ENCODE data around the gene WNT3. TPM values are rescaled to one million over a fixed set of nuclear protein-coding genes. Genes with fewer than 3 reads are reported as not detected.
"Not testable (repeated sequence)": the region's sequence is repeated elsewhere in the genome, so short reads cannot be mapped to it uniquely, and the experiment has no call there.

The WNT3 gene
- total and polyA plus RNA-seq, 4 donors, result 4.0 to 17.1 (median 10.7) TPM

GRCh38 chr17:46854515-46854914, 36.0 kb upstream of the WNT3 start:
- Histone ChIP-seq H3K4me3 (ENCODE audit: low read depth, low read length) (no peak overlapping the region), H3K27ac (ENCODE audit: low read depth, low read length) (no peak overlapping the region), H3K9me3 (ENCODE audit: control insufficient read depth, insufficient read depth, low read length) (no peaks in the 10 kb centered on the region), H3K27me3 (ENCODE audit: control insufficient read depth, insufficient read depth, low read length) (peaks cover 23% of the 10 kb centered on the region), H3K4me1 (ENCODE audit: control insufficient read depth, insufficient read depth, low read length) (peaks cover 14% of the 10 kb centered on the region), H3K36me3 (ENCODE audit: control insufficient read depth, insufficient read depth, low read length) (no peaks in the 10 kb centered on the region)
- no peak for DNase-seq (ENCODE audit: low read depth in 4 of 6, low spot score in 6 of 6)
- WGBS (ENCODE audit: insufficient coverage), result no CpG with 5 or more reads among the region's 3 CpGs

GRCh38 chr17:46853896-46854444, 35.5 kb upstream of the WNT3 start:
- peaks cover 23% of the 10 kb centered on the region for H3K27me3 ChIP-seq (ENCODE audit: control insufficient read depth, insufficient read depth, low read length)
- no peaks in the 10 kb centered on the region for H3K36me3 ChIP-seq (ENCODE audit: control insufficient read depth, insufficient read depth, low read length)
- no peaks in the 10 kb centered on the region for H3K9me3 ChIP-seq (ENCODE audit: control insufficient read depth, insufficient read depth, low read length)
- 82% methylated on average over 4 of the region's 6 CpGs for WGBS (ENCODE audit: insufficient coverage)
- H3K27ac ChIP-seq (ENCODE audit: low read depth, low read length), result no peak overlapping the region
- no peak overlapping the region for H3K4me3 ChIP-seq (ENCODE audit: low read depth, low read length)
- no peak for DNase-seq (ENCODE audit: low read depth in 4 of 6, low spot score in 6 of 6)
- peaks cover 14% of the 10 kb centered on the region for H3K4me1 ChIP-seq (ENCODE audit: control insufficient read depth, insufficient read depth, low read length)

GRCh38 chr17:46851029-46851741, 32.7 kb upstream of the WNT3 start, which contains the start of gene WNT9B:
WNT9B (plus strand) TSS chr17:46851583; CDS start chr17:46851639, 56 bp downstream.
- H3K4me3 ChIP-seq (ENCODE audit: low read depth, low read length), result peak within 1 kb of the TSS; percentile 33
- no peaks in the 10 kb centered on the region for H3K9me3 ChIP-seq (ENCODE audit: control insufficient read depth, insufficient read depth, low read length)
- WGBS (ENCODE audit: insufficient coverage), result under 1% methylated on average over 72 of the region's 75 CpGs
- peaks cover 14% of the 10 kb centered on the region for H3K4me1 ChIP-seq (ENCODE audit: control insufficient read depth, insufficient read depth, low read length)
- H3K27ac ChIP-seq (ENCODE audit: low read depth, low read length), result no peak within 1 kb of the TSS
- H3K27me3 ChIP-seq (ENCODE audit: control insufficient read depth, insufficient read depth, low read length), result peaks cover 23% of the 10 kb centered on the region
- DNase-seq (ENCODE audit: low read depth in 4 of 6, low spot score in 6 of 6), result peak in 3 of 6 donors; percentile 47 to 88 (median 69)
- no peaks in the 10 kb centered on the region for H3K36me3 ChIP-seq (ENCODE audit: control insufficient read depth, insufficient read depth, low read length)

- H3K4me3 ChIP-seq (ENCODE audit: low read depth, low read length), result peak overlapping the region; percentile 27
- H3K4me1 ChIP-seq (ENCODE audit: control insufficient read depth, insufficient read depth, low read length), result peaks cover 14% of the 10 kb centered on the region
- DNase-seq (ENCODE audit: low read depth in 4 of 6, low spot score in 6 of 6), result no peak
- 26% methylated on average over 11 of the region's 13 CpGs for WGBS (ENCODE audit: insufficient coverage)
- H3K9me3 ChIP-seq (ENCODE audit: control insufficient read depth, insufficient read depth, low read length), result no peaks in the 10 kb centered on the region
- no peak overlapping the region for H3K27ac ChIP-seq (ENCODE audit: low read depth, low read length)
- peaks cover 23% of the 10 kb centered on the region for H3K27me3 ChIP-seq (ENCODE audit: control insufficient read depth, insufficient read depth, low read length)
- H3K36me3 ChIP-seq (ENCODE audit: control insufficient read depth, insufficient read depth, low read length), result no peaks in the 10 kb centered on the region
Measured at GRCh38 chr17:46850688-46851028, 32.2 kb upstream of the WNT3 start.

- Histone ChIP-seq H3K4me3 (ENCODE audit: low read depth, low read length) (no peak overlapping the region), H3K4me1 (ENCODE audit: control insufficient read depth, insufficient read depth, low read length) (peaks cover 14% of the 10 kb centered on the region), H3K36me3 (ENCODE audit: control insufficient read depth, insufficient read depth, low read length) (no peaks in the 10 kb centered on the region), H3K9me3 (ENCODE audit: control insufficient read depth, insufficient read depth, low read length) (no peaks in the 10 kb centered on the region), H3K27me3 (ENCODE audit: control insufficient read depth, insufficient read depth, low read length) (peaks cover 23% of the 10 kb centered on the region), H3K27ac (ENCODE audit: low read depth, low read length) (no peak overlapping the region)
- no peak for DNase-seq (ENCODE audit: low read depth in 4 of 6, low spot score in 6 of 6)
- WGBS (ENCODE audit: insufficient coverage), result 78% methylated on average over 1 of the region's 6 CpGs
Measured at GRCh38 chr17:46848534-46848933, 30.0 kb upstream of the WNT3 start.

GRCh38 chr17:46847204-46848191, 29.0 kb upstream of the WNT3 start:
- H3K4me1 ChIP-seq (ENCODE audit: control insufficient read depth, insufficient read depth, low read length), result peaks cover 14% of the 10 kb centered on the region
- no peaks in the 10 kb centered on the region for H3K9me3 ChIP-seq (ENCODE audit: control insufficient read depth, insufficient read depth, low read length)
- H3K4me3 ChIP-seq (ENCODE audit: low read depth, low read length), result no peak overlapping the region
- no peaks in the 10 kb centered on the region for H3K36me3 ChIP-seq (ENCODE audit: control insufficient read depth, insufficient read depth, low read length)
- WGBS (ENCODE audit: insufficient coverage), result 71% methylated on average over 7 of the region's 8 CpGs
- H3K27me3 ChIP-seq (ENCODE audit: control insufficient read depth, insufficient read depth, low read length), result peaks cover 18% of the 10 kb centered on the region
- no peak overlapping the region for H3K27ac ChIP-seq (ENCODE audit: low read depth, low read length)
- no peak for DNase-seq (ENCODE audit: low read depth in 4 of 6, low spot score in 6 of 6)

- no peak for DNase-seq (ENCODE audit: low read depth in 4 of 6, low spot score in 6 of 6)
- Histone ChIP-seq H3K27ac (ENCODE audit: low read depth, low read length) (no peak overlapping the region), H3K4me3 (ENCODE audit: low read depth, low read length) (no peak overlapping the region), H3K9me3 (ENCODE audit: control insufficient read depth, insufficient read depth, low read length) (no peaks in the 10 kb centered on the region), H3K4me1 (ENCODE audit: control insufficient read depth, insufficient read depth, low read length) (peaks cover 10% of the 10 kb centered on the region), H3K36me3 (ENCODE audit: control insufficient read depth, insufficient read depth, low read length) (no peaks in the 10 kb centered on the region), H3K27me3 (ENCODE audit: control insufficient read depth, insufficient read depth, low read length) (peaks cover 7% of the 10 kb centered on the region)
- no CpG with 5 or more reads among the region's 3 CpGs for WGBS (ENCODE audit: insufficient coverage)
Measured at GRCh38 chr17:46842835-46843234, 24.3 kb upstream of the WNT3 start.

GRCh38 chr17:46841561-46842379, 23.3 kb upstream of the WNT3 start:
- no peaks in the 10 kb centered on the region for H3K36me3 ChIP-seq (ENCODE audit: control insufficient read depth, insufficient read depth, low read length)
- no peak for DNase-seq (ENCODE audit: low read depth in 4 of 6, low spot score in 6 of 6)

GRCh38 chr17:46840596-46840995, 22.1 kb upstream of the WNT3 start:
- H3K27me3 ChIP-seq (ENCODE audit: control insufficient read depth, insufficient read depth, low read length); DNase-seq (ENCODE audit: low read depth in 4 of 6, low spot score in 6 of 6): not testable (repeated sequence)
- 17% methylated on average over 1 of the region's 3 CpGs for WGBS (ENCODE audit: insufficient coverage)

More at GRCh38 chr17:46841561-46842379, 23.3 kb upstream of the WNT3 start:
- peaks cover 10% of the 10 kb centered on the region for H3K4me1 ChIP-seq (ENCODE audit: control insufficient read depth, insufficient read depth, low read length)
- no peaks in the 10 kb centered on the region for H3K9me3 ChIP-seq (ENCODE audit: control insufficient read depth, insufficient read depth, low read length)
- 9% methylated on average over 36 of the region's 43 CpGs for WGBS (ENCODE audit: insufficient coverage)
- H3K27me3 ChIP-seq (ENCODE audit: control insufficient read depth, insufficient read depth, low read length), result peaks cover 7% of the 10 kb centered on the region
- no peak overlapping the region for H3K27ac ChIP-seq (ENCODE audit: low read depth, low read length)
- H3K4me3 ChIP-seq (ENCODE audit: low read depth, low read length), result no peak overlapping the region

More at GRCh38 chr17:46840596-46840995, 22.1 kb upstream of the WNT3 start:
- H3K4me1 ChIP-seq (ENCODE audit: control insufficient read depth, insufficient read depth, low read length), result peaks cover 14% of the 10 kb centered on the region
- not testable (repeated sequence) for H3K36me3 ChIP-seq (ENCODE audit: control insufficient read depth, insufficient read depth, low read length); H3K4me3 ChIP-seq (ENCODE audit: low read depth, low read length); H3K27ac ChIP-seq (ENCODE audit: low read depth, low read length); H3K9me3 ChIP-seq (ENCODE audit: control insufficient read depth, insufficient read depth, low read length)
